ENCODE measurements around the gene SHC3. TPM values are rescaled to one million over a fixed set of nuclear protein-coding genes. Genes with fewer than 3 reads are reported as not detected.
A peak's percentile ranks its signal among the peaks of the same experiment; 100 is the strongest.

Gene SHC3
- total RNA-seq, 2 donors from 2014 or later: not detected

- no peak for DNase-seq (ENCODE audit: low spot score)
- H3K4me3 Mint-ChIP-seq: no peak overlapping the region
- H3K9me3 Mint-ChIP-seq: no peaks in the 10 kb centered on the region
- H3K27me3 Mint-ChIP-seq: peaks cover 32 to 74% of the 10 kb centered on the region in 2 donors
- no peak overlapping the region for H3K27ac Mint-ChIP-seq
- no peaks in the 10 kb centered on the region for H3K4me1 Mint-ChIP-seq (ENCODE audit: low read depth in 2 of 2)
- H3K36me3 Mint-ChIP-seq: no peaks in the 10 kb centered on the region
- ATAC-seq: no peak
These were observed 17.4 kb downstream of the SHC3 start for GRCh38 chr9:89161221-89161620.

GRCh38 chr9:89160806-89161205, 17.8 kb downstream of the SHC3 start:
- Mint-ChIP-seq H3K27ac (no peak overlapping the region), H3K9me3 (no peaks in the 10 kb centered on the region), H3K36me3 (no peaks in the 10 kb centered on the region), H3K4me1 (ENCODE audit: low read depth in 2 of 2) (no peaks in the 10 kb centered on the region), H3K27me3 (peaks cover 34 to 73% of the 10 kb centered on the region in 2 donors), H3K4me3 (no peak overlapping the region)
- DNase-seq (ENCODE audit: low spot score) (no peak), ATAC-seq (no peak)

GRCh38 chr9:89154651-89155336, 23.8 kb downstream of the SHC3 start:
- Mint-ChIP-seq H3K9me3 (no peaks in the 10 kb centered on the region), H3K4me3 (no peak overlapping the region), H3K4me1 (ENCODE audit: low read depth in 2 of 2) (peaks cover 7 to 8% of the 10 kb centered on the region in 2 donors), H3K27me3 (peaks cover 42 to 61% of the 10 kb centered on the region in 2 donors), H3K27ac (no peak overlapping the region), H3K36me3 (no peaks in the 10 kb centered on the region)
- ATAC-seq (peak; percentile 63 to 74), DNase-seq (ENCODE audit: low spot score) (no peak)

- H3K9me3 Mint-ChIP-seq: no peaks in the 10 kb centered on the region
- peak overlapping the region in 1 of 2 donors; percentile 39 for H3K27ac Mint-ChIP-seq
- no peaks in the 10 kb centered on the region for H3K36me3 Mint-ChIP-seq
- no peak overlapping the region for H3K4me3 Mint-ChIP-seq
- ATAC-seq (no peak), DNase-seq (ENCODE audit: low spot score) (no peak)
- peaks cover 7 to 8% of the 10 kb centered on the region in 2 donors for H3K4me1 Mint-ChIP-seq (ENCODE audit: low read depth in 2 of 2)
- peaks cover 40 to 55% of the 10 kb centered on the region in 2 donors for H3K27me3 Mint-ChIP-seq
These were observed 24.4 kb downstream of the SHC3 start for GRCh38 chr9:89154218-89154617.

GRCh38 chr9:89153232-89154017, 25.2 kb downstream of the SHC3 start:
- H3K4me1 Mint-ChIP-seq (ENCODE audit: low read depth in 2 of 2): peaks cover 7 to 8% of the 10 kb centered on the region in 2 donors
- H3K4me3 Mint-ChIP-seq: no peak overlapping the region
- ATAC-seq (peak; percentile 56 to 65), DNase-seq (ENCODE audit: low spot score) (no peak)
- H3K27ac Mint-ChIP-seq: peak overlapping the region in 1 of 2 donors; percentile 39
- H3K27me3 Mint-ChIP-seq: peaks cover 37 to 47% of the 10 kb centered on the region in 2 donors
- no peaks in the 10 kb centered on the region for H3K9me3 Mint-ChIP-seq
- H3K36me3 Mint-ChIP-seq: no peaks in the 10 kb centered on the region

- Mint-ChIP-seq H3K27me3 (peaks cover 32 to 41% of the 10 kb centered on the region in 2 donors), H3K36me3 (no peaks in the 10 kb centered on the region), H3K9me3 (no peaks in the 10 kb centered on the region), H3K27ac (no peak overlapping the region), H3K4me3 (no peak overlapping the region), H3K4me1 (ENCODE audit: low read depth in 2 of 2) (peaks cover 4 to 6% of the 10 kb centered on the region in 2 donors)
- ATAC-seq: no peak
- no peak for DNase-seq (ENCODE audit: low spot score)
These were observed 28.9 kb downstream of the SHC3 start for GRCh38 chr9:89149726-89150125.

GRCh38 chr9:89145097-89145496, 33.5 kb downstream of the SHC3 start:
- Mint-ChIP-seq H3K4me1 (ENCODE audit: low read depth in 2 of 2) (no peaks in the 10 kb centered on the region), H3K9me3 (no peaks in the 10 kb centered on the region), H3K27ac (no peak overlapping the region), H3K27me3 (peaks cover 14 to 29% of the 10 kb centered on the region in 2 donors), H3K4me3 (no peak overlapping the region), H3K36me3 (no peaks in the 10 kb centered on the region)
- ATAC-seq (no peak), DNase-seq (ENCODE audit: low spot score) (no peak)

- no peak overlapping the region for H3K27ac Mint-ChIP-seq
These were observed 34.4 kb downstream of the SHC3 start for GRCh38 chr9:89144238-89144637.

GRCh38 chr9:89143266-89143665, 35.4 kb downstream of the SHC3 start:
- Mint-ChIP-seq H3K9me3 (no peaks in the 10 kb centered on the region), H3K36me3 (no peaks in the 10 kb centered on the region), H3K4me1 (ENCODE audit: low read depth in 2 of 2) (no peaks in the 10 kb centered on the region), H3K27ac (no peak overlapping the region), H3K4me3 (no peak overlapping the region), H3K27me3 (peaks cover 13 to 28% of the 10 kb centered on the region in 2 donors)
- ATAC-seq (no peak), DNase-seq (ENCODE audit: low spot score) (no peak)

More at GRCh38 chr9:89144238-89144637, 34.4 kb downstream of the SHC3 start:
- H3K9me3 Mint-ChIP-seq: no peaks in the 10 kb centered on the region
- H3K27me3 Mint-ChIP-seq: peaks cover 14 to 30% of the 10 kb centered on the region in 2 donors
- H3K4me1 Mint-ChIP-seq (ENCODE audit: low read depth in 2 of 2): no peaks in the 10 kb centered on the region
- no peak overlapping the region for H3K4me3 Mint-ChIP-seq
- no peaks in the 10 kb centered on the region for H3K36me3 Mint-ChIP-seq
- ATAC-seq (no peak), DNase-seq (ENCODE audit: low spot score) (no peak)

- Mint-ChIP-seq H3K4me3 (no peak overlapping the region), H3K9me3 (no peaks in the 10 kb centered on the region), H3K36me3 (no peaks in the 10 kb centered on the region), H3K27me3 (peaks cover 2 to 8% of the 10 kb centered on the region in 2 donors), H3K27ac (no peak overlapping the region), H3K4me1 (ENCODE audit: low read depth in 2 of 2) (no peaks in the 10 kb centered on the region)
- ATAC-seq (no peak), DNase-seq (ENCODE audit: low spot score) (no peak)
These were observed 39.2 kb downstream of the SHC3 start for GRCh38 chr9:89139455-89139854.

- ATAC-seq (no peak), DNase-seq (ENCODE audit: low spot score) (no peak)
- Mint-ChIP-seq H3K27me3 (peaks cover 2 to 8% of the 10 kb centered on the region in 2 donors), H3K36me3 (no peaks in the 10 kb centered on the region), H3K27ac (no peak overlapping the region), H3K4me1 (ENCODE audit: low read depth in 2 of 2) (no peaks in the 10 kb centered on the region), H3K9me3 (no peaks in the 10 kb centered on the region), H3K4me3 (no peak overlapping the region)
These were observed 39.9 kb downstream of the SHC3 start for GRCh38 chr9:89138463-89139390.

- Mint-ChIP-seq H3K27me3 (peaks cover 2 to 8% of the 10 kb centered on the region in 2 donors), H3K4me3 (no peak overlapping the region), H3K4me1 (ENCODE audit: low read depth in 2 of 2) (no peaks in the 10 kb centered on the region), H3K36me3 (no peaks in the 10 kb centered on the region), H3K27ac (no peak overlapping the region), H3K9me3 (no peaks in the 10 kb centered on the region)
- no peak for DNase-seq (ENCODE audit: low spot score)
- ATAC-seq: no peak
These were observed 40.8 kb downstream of the SHC3 start for GRCh38 chr9:89137542-89138462.
